Neural cell (in vitro differentiated cells): ENCODE data around the gene INPP5F. TPM values are rescaled to one million over a fixed set of nuclear protein-coding genes. Genes with fewer than 3 reads are reported as not detected.

Source experiments
- H2AFZ ChIP-seq: fragments of 200-600, 300-800 bp; sonication (generic), shearing (Covaris generic); 2 replicates; pipeline ENCODE4 v1.6.0; 2014; ENCODE audit warnings: low read depth, mild to moderate bottlenecking, antibody characterized with exemption, low read length, moderate library complexity
- H3F3A ChIP-seq: fragments of 200-600 bp; shearing (Covaris generic); 2 replicates; pipeline ENCODE4 v1.6.1; 2016; ENCODE audit warnings: mild to moderate bottlenecking, moderate library complexity, mixed read lengths, antibody characterized with exemption, low read length; ENCODE audit not compliant: insufficient read depth, poor library complexity, severe bottlenecking
- H3K27ac ChIP-seq: fragments of 200-600, 300-800 bp; sonication (generic), shearing (Covaris generic); 2 replicates; pipeline ENCODE4 v1.5.1; 2014; ENCODE audit warnings: mild to moderate bottlenecking, low read length, moderate library complexity
- H3K27me3 ChIP-seq: fragments of 300-800, 200-600 bp; sonication (generic), shearing (Covaris generic); 2 replicates; pipeline ENCODE4 v1.6.0; 2014; ENCODE audit warnings: mild to moderate bottlenecking, low read depth, low read length, moderate library complexity; ENCODE audit not compliant: insufficient read depth
- H3K36me3 ChIP-seq: fragments of 300-800, 200-600 bp; sonication (generic), shearing (Covaris generic); 2 replicates; pipeline ENCODE4 v1.5.1; 2014; ENCODE audit warnings: mild to moderate bottlenecking, antibody characterized with exemption, low read length, moderate library complexity; ENCODE audit not compliant: insufficient read depth
- H3K4me2 ChIP-seq: fragments of 300-800, 200-600 bp; sonication (generic), shearing (Covaris generic); 2 replicates; pipeline ENCODE4 v1.6.0; 2014; ENCODE audit warnings: mild to moderate bottlenecking, low read length
- H3K4me3 ChIP-seq: fragments of 300-800, 200-600 bp; sonication (generic), shearing (Covaris generic); 2 replicates; pipeline ENCODE4 v1.5.1; 2014; ENCODE audit warnings: mild to moderate bottlenecking, low read length, moderate library complexity
- H3K79me2 ChIP-seq: fragments of 200-600 bp; shearing (Covaris generic); replicated peaks from 2 replicates; pipeline ENCODE4 v1.6.0; 2014; ENCODE audit warnings: mild to moderate bottlenecking, low read length, moderate library complexity; ENCODE audit not compliant: insufficient read depth
- H3K9ac ChIP-seq: fragments of 300-800, 200-600 bp; sonication (generic), shearing (Covaris generic); 2 replicates; pipeline ENCODE4 v1.6.1; 2016; ENCODE audit warnings: mild to moderate bottlenecking, low read length, mixed read lengths
- H3K9me2 ChIP-seq: fragments of 200-600 bp; shearing (Covaris generic); 2 replicates; pipeline ENCODE4 v1.6.1; 2016; ENCODE audit warnings: mild to moderate bottlenecking, low read length, mixed read lengths; ENCODE audit not compliant: insufficient read depth
- H3K9me3 ChIP-seq: fragments of 200-600, 300-800 bp; sonication (generic), shearing (Covaris generic); 2 replicates; pipeline ENCODE4 v1.6.1; 2016; ENCODE audit warnings: mild to moderate bottlenecking, mixed run types, low read length, moderate library complexity, mixed read lengths
- H4K20me1 ChIP-seq: fragments of 200-600 bp; shearing (Covaris generic); 2 replicates; pipeline ENCODE4 v1.6.1; 2016; ENCODE audit warnings: mild to moderate bottlenecking, mixed run types; ENCODE audit not compliant: insufficient read depth
- EZH2 ChIP-seq: fragments of 200-600, 300-800 bp; shearing (Covaris generic), sonication (generic); IDR thresholded peaks from 2 replicates; pipeline ENCODE4 v1.6.1; 2014; ENCODE audit warnings: antibody characterized with exemption, low read length, borderline replicate concordance, mild to moderate bottlenecking; ENCODE audit not compliant: insufficient read depth, poor library complexity, severe bottlenecking
- MXI1 ChIP-seq: fragments of 450-650 bp; conservative IDR thresholded peaks from 2 replicates; pipeline ENCODE4 v1.6.1; 2014; ENCODE audit warnings: antibody characterized with exemption, mild to moderate bottlenecking; ENCODE audit not compliant: poor library complexity, severe bottlenecking
- POLR2AphosphoS5 ChIP-seq: IDR thresholded peaks from 2 replicates; pipeline ENCODE4 v1.6.1; 2012
- SMC3 ChIP-seq: fragments of 450-650 bp; conservative IDR thresholded peaks from 2 replicates; pipeline ENCODE4 v1.6.1; 2014; ENCODE audit warnings: antibody characterized with exemption, mild to moderate bottlenecking, moderate library complexity; ENCODE audit not compliant: poor library complexity
- TAF1 ChIP-seq: IDR thresholded peaks from 2 replicates; pipeline ENCODE4 v1.6.1; 2012; ENCODE audit warnings: low read depth
- polyA plus RNA-seq: library from polyadenylated mRNA; depleted of rRNA; stranded (reverse); fragments of >200 nt; gene quantifications from 2 replicates; pipeline ENCODE4 v1.2.3, GENCODE V29; 2014
- TF ChIP-seq, protein P1 (sequence below): IDR thresholded peaks from 2 replicates; pipeline ENCODE4 v1.6.1; 2012; ENCODE audit warnings: borderline replicate concordance
- TF ChIP-seq, protein P2 (sequence below): fragments of 450-650 bp; IDR thresholded peaks from 2 replicates; pipeline ENCODE4 v1.5.1; 2014; ENCODE audit warnings: antibody characterized with exemption, mild to moderate bottlenecking, moderate library complexity; ENCODE audit not compliant: poor library complexity, severe bottlenecking

INPP5F gene
- polyA plus RNA-seq, 1 donor from 2014 or later, result 114 TPM

DNA sequence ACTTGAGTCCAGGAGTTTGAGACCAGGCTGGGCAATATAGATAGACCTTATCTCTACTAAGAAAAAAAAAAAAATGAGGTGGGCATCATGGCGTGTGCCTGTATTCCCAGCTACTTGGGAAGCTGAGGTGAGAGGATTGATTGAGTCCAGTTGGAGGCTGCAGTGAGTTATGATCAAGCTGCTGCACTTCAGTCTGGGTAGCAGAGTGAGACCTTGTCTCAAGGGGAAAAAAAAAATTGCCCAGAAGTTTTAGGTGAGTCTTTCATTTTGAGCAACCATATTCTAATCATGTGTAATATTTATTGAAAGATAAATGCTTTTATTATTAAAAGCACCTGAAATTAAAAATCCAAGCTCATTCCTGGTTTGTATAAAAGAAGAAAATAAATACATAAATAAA is 13.1 kb downstream of the INPP5F start:
- peaks cover 30% of the 10 kb centered on the region for H3K79me2 ChIP-seq
- no peaks in the 10 kb centered on the region for H3F3A ChIP-seq
- TF ChIP-seq POLR2AphosphoS5, result no peak
- TF ChIP-seq, protein P1, sequence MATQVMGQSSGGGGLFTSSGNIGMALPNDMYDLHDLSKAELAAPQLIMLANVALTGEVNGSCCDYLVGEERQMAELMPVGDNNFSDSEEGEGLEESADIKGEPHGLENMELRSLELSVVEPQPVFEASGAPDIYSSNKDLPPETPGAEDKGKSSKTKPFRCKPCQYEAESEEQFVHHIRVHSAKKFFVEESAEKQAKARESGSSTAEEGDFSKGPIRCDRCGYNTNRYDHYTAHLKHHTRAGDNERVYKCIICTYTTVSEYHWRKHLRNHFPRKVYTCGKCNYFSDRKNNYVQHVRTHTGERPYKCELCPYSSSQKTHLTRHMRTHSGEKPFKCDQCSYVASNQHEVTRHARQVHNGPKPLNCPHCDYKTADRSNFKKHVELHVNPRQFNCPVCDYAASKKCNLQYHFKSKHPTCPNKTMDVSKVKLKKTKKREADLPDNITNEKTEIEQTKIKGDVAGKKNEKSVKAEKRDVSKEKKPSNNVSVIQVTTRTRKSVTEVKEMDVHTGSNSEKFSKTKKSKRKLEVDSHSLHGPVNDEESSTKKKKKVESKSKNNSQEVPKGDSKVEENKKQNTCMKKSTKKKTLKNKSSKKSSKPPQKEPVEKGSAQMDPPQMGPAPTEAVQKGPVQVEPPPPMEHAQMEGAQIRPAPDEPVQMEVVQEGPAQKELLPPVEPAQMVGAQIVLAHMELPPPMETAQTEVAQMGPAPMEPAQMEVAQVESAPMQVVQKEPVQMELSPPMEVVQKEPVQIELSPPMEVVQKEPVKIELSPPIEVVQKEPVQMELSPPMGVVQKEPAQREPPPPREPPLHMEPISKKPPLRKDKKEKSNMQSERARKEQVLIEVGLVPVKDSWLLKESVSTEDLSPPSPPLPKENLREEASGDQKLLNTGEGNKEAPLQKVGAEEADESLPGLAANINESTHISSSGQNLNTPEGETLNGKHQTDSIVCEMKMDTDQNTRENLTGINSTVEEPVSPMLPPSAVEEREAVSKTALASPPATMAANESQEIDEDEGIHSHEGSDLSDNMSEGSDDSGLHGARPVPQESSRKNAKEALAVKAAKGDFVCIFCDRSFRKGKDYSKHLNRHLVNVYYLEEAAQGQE, result no peak

DNA sequence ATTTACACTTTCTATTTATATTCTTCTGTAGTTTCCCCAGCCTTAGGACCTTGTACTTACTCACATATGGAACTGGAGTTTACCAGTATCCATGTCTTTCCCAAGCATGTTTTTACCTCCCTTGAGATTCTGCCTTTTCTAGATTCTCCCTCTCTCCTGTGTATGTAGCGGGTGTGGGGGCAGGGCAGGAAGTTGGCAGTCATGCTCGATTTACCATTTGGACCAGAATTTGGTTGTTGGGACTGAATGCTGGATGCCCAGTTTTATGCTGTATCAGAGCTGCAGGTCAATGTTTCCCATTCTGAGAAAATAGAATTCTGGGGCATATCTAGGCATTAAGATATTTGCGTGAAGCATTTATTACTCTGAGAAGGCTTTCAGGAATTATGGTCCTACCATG is 14.2 kb downstream of the INPP5F start:
- Histone ChIP-seq H3K27me3 (no peaks in the 10 kb centered on the region), H4K20me1 (no peaks in the 10 kb centered on the region), H3K9me2 (no peaks in the 10 kb centered on the region), H3K27ac (no peak overlapping the region), H3F3A (no peaks in the 10 kb centered on the region), H2AFZ (no peak overlapping the region), H3K9me3 (no peaks in the 10 kb centered on the region), H3K9ac (no peak overlapping the region), H3K79me2 (peaks cover 27% of the 10 kb centered on the region), H3K4me3 (no peak overlapping the region), H3K36me3 (no peaks in the 10 kb centered on the region), H3K4me2 (no peak overlapping the region)
- no peak for TF ChIP-seq EZH2
- TF ChIP-seq MXI1, result no peak
- no peak for TF ChIP-seq TAF1
- TF ChIP-seq, protein P1, result no peak
- TF ChIP-seq POLR2AphosphoS5, result no peak
- no peak for TF ChIP-seq SMC3
- TF ChIP-seq, protein P2, sequence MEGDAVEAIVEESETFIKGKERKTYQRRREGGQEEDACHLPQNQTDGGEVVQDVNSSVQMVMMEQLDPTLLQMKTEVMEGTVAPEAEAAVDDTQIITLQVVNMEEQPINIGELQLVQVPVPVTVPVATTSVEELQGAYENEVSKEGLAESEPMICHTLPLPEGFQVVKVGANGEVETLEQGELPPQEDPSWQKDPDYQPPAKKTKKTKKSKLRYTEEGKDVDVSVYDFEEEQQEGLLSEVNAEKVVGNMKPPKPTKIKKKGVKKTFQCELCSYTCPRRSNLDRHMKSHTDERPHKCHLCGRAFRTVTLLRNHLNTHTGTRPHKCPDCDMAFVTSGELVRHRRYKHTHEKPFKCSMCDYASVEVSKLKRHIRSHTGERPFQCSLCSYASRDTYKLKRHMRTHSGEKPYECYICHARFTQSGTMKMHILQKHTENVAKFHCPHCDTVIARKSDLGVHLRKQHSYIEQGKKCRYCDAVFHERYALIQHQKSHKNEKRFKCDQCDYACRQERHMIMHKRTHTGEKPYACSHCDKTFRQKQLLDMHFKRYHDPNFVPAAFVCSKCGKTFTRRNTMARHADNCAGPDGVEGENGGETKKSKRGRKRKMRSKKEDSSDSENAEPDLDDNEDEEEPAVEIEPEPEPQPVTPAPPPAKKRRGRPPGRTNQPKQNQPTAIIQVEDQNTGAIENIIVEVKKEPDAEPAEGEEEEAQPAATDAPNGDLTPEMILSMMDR, result no peak

More for the DNA sequence above, 13.1 kb downstream of the INPP5F start:
- H3K27ac ChIP-seq, result no peak overlapping the region
- no peak overlapping the region for H3K4me3 ChIP-seq
- no peaks in the 10 kb centered on the region for H4K20me1 ChIP-seq
- no peak overlapping the region for H2AFZ ChIP-seq
- no peaks in the 10 kb centered on the region for H3K9me3 ChIP-seq
- no peaks in the 10 kb centered on the region for H3K9me2 ChIP-seq
- H3K36me3 ChIP-seq, result no peaks in the 10 kb centered on the region
- no peaks in the 10 kb centered on the region for H3K27me3 ChIP-seq
- H3K4me2 ChIP-seq, result no peak overlapping the region
- H3K9ac ChIP-seq, result no peak overlapping the region
